Naive B cell (primary cell): Measurements from ENCODE around the gene ZBTB44. TPM values are rescaled to one million over a fixed set of nuclear protein-coding genes. Genes with fewer than 3 reads are reported as not detected.

Source experiments
- ATAC-seq, 2 donors: fragments of 150-1000 bp; cut with Tn5 transposase; 2 replicates each; pipeline ENCODE4 v1.10.0; 2021; ENCODE audit warnings: low read depth in 2 of 2, mild to moderate bottlenecking in 2 of 2, moderate library complexity in 2 of 2
- DNase-seq: peaks from one replicate; pipeline ENCODE4 v3.0.0; 2022
- H3K27ac Mint-ChIP-seq, 6 donors: one replicate each; pipeline ENCODE4 v1.8.0; 2020 to 2022; ENCODE audit warnings: mild to moderate bottlenecking in 6 of 6, mixed read lengths in 6 of 6, moderate library complexity in 5 of 6, inconsistent platforms in 2 of 6
- H3K27me3 Mint-ChIP-seq, 3 donors: one replicate each; pipeline ENCODE4 v1.8.0; 2021 to 2022; ENCODE audit warnings: mixed read lengths in 3 of 3, mild to moderate bottlenecking in 1 of 3
- H3K36me3 Mint-ChIP-seq, 2 donors: one replicate each; pipeline ENCODE4 v1.8.0; 2020 to 2022; ENCODE audit warnings: mixed read lengths in 2 of 2, inconsistent platforms in 1 of 2, mild to moderate bottlenecking in 1 of 2
- H3K4me1 Mint-ChIP-seq, 3 donors: one replicate each; pipeline ENCODE4 v1.8.0; 2020 to 2022; ENCODE audit warnings: mixed read lengths in 3 of 3, inconsistent platforms in 1 of 3, mild to moderate bottlenecking in 1 of 3, moderate library complexity in 1 of 3
- H3K4me3 Mint-ChIP-seq, 8 donors: one replicate each; pipeline ENCODE4 v1.8.0; 2020 to 2022; ENCODE audit warnings: mild to moderate bottlenecking in 8 of 8, mixed read lengths in 8 of 8, moderate library complexity in 8 of 8, inconsistent platforms in 2 of 8
- H3K9me3 Mint-ChIP-seq, 7 donors: one replicate each; pipeline ENCODE4 v1.8.0; 2020 to 2022; ENCODE audit warnings: mixed read lengths in 7 of 7, mild to moderate bottlenecking in 5 of 7, inconsistent platforms in 2 of 7, moderate library complexity in 1 of 7
- polyA plus RNA-seq, 6 donors: library from polyadenylated mRNA; unstranded; fragments of 300-500 nt; fragmentation: Illumina TruSeq; gene quantifications; one replicate each; pipeline ENCODE4 v1.2.3, GENCODE V29; 2021; ENCODE audit warnings: low read depth in 6 of 6

The ZBTB44 gene
- polyA plus RNA-seq, 6 donors from 2014 or later = 4.6 to 9.5 (median 7.5) TPM

- H3K9me3 Mint-ChIP-seq = no peaks in the 10 kb centered on the region
- no peaks in the 10 kb centered on the region for H3K27me3 Mint-ChIP-seq
- no peak for DNase-seq
- no peak for ATAC-seq
- H3K27ac Mint-ChIP-seq = peak overlapping the region in 2 of 6 donors; percentile 32 to 47
- H3K4me3 Mint-ChIP-seq = no peak overlapping the region
- H3K4me1 Mint-ChIP-seq = peaks cover 0 to 6% (median 5%) of the 10 kb centered on the region in 3 donors
- H3K36me3 Mint-ChIP-seq = peaks cover 4 to 10% of the 10 kb centered on the region in 2 donors
These were observed 124.3 kb downstream of the ZBTB44 start for GRCh38 chr11:130190371-130190881.

- ATAC-seq = no peak
- Mint-ChIP-seq H3K27me3 (no peaks in the 10 kb centered on the region), H3K27ac (no peak overlapping the region), H3K4me3 (peak overlapping the region in 1 of 8 donors; percentile 64), H3K4me1 (peaks cover 0 to 6% (median 5%) of the 10 kb centered on the region in 3 donors), H3K9me3 (no peaks in the 10 kb centered on the region), H3K36me3 (peaks cover 2 to 4% of the 10 kb centered on the region in 2 donors)
- DNase-seq = no peak
These were observed 125.1 kb downstream of the ZBTB44 start for GRCh38 chr11:130189492-130190210.

GRCh38 chr11:130188585-130189347 is 126.0 kb downstream of the ZBTB44 start:
- peak overlapping the region in 2 of 8 donors; percentile 54 to 64 for H3K4me3 Mint-ChIP-seq
- H3K36me3 Mint-ChIP-seq = no peaks in the 10 kb centered on the region
- DNase-seq (no peak), ATAC-seq (no peak)
- H3K27me3 Mint-ChIP-seq = no peaks in the 10 kb centered on the region
- H3K27ac Mint-ChIP-seq = peak overlapping the region in 1 of 6 donors; percentile 29
- H3K4me1 Mint-ChIP-seq = peaks cover 4 to 8% (median 7%) of the 10 kb centered on the region in 3 donors
- H3K9me3 Mint-ChIP-seq = no peaks in the 10 kb centered on the region

GRCh38 chr11:130188047-130188446 is 126.7 kb downstream of the ZBTB44 start:
- no peaks in the 10 kb centered on the region for H3K9me3 Mint-ChIP-seq
- H3K27me3 Mint-ChIP-seq = no peaks in the 10 kb centered on the region
- peaks cover 6 to 11% (median 8%) of the 10 kb centered on the region in 3 donors for H3K4me1 Mint-ChIP-seq
- H3K4me3 Mint-ChIP-seq = no peak overlapping the region
- H3K36me3 Mint-ChIP-seq = no peaks in the 10 kb centered on the region
- no peak for ATAC-seq
- no peak overlapping the region for H3K27ac Mint-ChIP-seq
- no peak for DNase-seq

GRCh38 chr11:130187096-130187495 is 127.6 kb downstream of the ZBTB44 start:
- ATAC-seq = no peak
- H3K27ac Mint-ChIP-seq = no peak overlapping the region
- no peak for DNase-seq
- peaks cover 12 to 15% (median 13%) of the 10 kb centered on the region in 3 donors for H3K4me1 Mint-ChIP-seq
- H3K9me3 Mint-ChIP-seq = no peaks in the 10 kb centered on the region
- no peak overlapping the region for H3K4me3 Mint-ChIP-seq
- no peaks in the 10 kb centered on the region for H3K36me3 Mint-ChIP-seq
- H3K27me3 Mint-ChIP-seq = no peaks in the 10 kb centered on the region

GRCh38 chr11:130183878-130184610 is 130.7 kb downstream of the ZBTB44 start:
- ATAC-seq (no peak), DNase-seq (no peak)
- peak overlapping the region in 3 of 6 donors; percentile 47 to 62 (median 53) for H3K27ac Mint-ChIP-seq
- H3K4me1 Mint-ChIP-seq = peaks cover 40 to 44% (median 42%) of the 10 kb centered on the region in 3 donors
- H3K4me3 Mint-ChIP-seq = peak overlapping the region in 1 of 8 donors; percentile 33
- H3K9me3 Mint-ChIP-seq = no peaks in the 10 kb centered on the region
- no peaks in the 10 kb centered on the region for H3K27me3 Mint-ChIP-seq
- H3K36me3 Mint-ChIP-seq = no peaks in the 10 kb centered on the region

GRCh38 chr11:130181295-130182272 is 133.1 kb downstream of the ZBTB44 start:
- no peaks in the 10 kb centered on the region for H3K9me3 Mint-ChIP-seq
- no peaks in the 10 kb centered on the region for H3K36me3 Mint-ChIP-seq
- peak overlapping the region; percentile 49 to 94 (median 92) for H3K27ac Mint-ChIP-seq
- H3K4me3 Mint-ChIP-seq = peak overlapping the region in 7 of 8 donors; percentile 29 to 82 (median 62)
- peak; percentile 53 for DNase-seq
- no peaks in the 10 kb centered on the region for H3K27me3 Mint-ChIP-seq
- peak; percentile 89 to 91 for ATAC-seq
- H3K4me1 Mint-ChIP-seq = peaks cover 41 to 54% (median 45%) of the 10 kb centered on the region in 3 donors

- peak overlapping the region; percentile 44 to 94 (median 92) for H3K27ac Mint-ChIP-seq
- H3K4me1 Mint-ChIP-seq = peaks cover 41 to 54% (median 45%) of the 10 kb centered on the region in 3 donors
- no peaks in the 10 kb centered on the region for H3K27me3 Mint-ChIP-seq
- H3K4me3 Mint-ChIP-seq = peak overlapping the region in 7 of 8 donors; percentile 29 to 82 (median 62)
- H3K36me3 Mint-ChIP-seq = no peaks in the 10 kb centered on the region
- peaks cover 0 to 2% (median 0%) of the 10 kb centered on the region in 7 donors for H3K9me3 Mint-ChIP-seq
- no peak for DNase-seq
- ATAC-seq = peak in 1 of 2 donors; percentile 14
These were observed 133.8 kb downstream of the ZBTB44 start for GRCh38 chr11:130180896-130181294.

GRCh38 chr11:130180491-130180890 is 134.2 kb downstream of the ZBTB44 start:
- ATAC-seq = no peak
- Mint-ChIP-seq H3K27me3 (no peaks in the 10 kb centered on the region), H3K4me1 (peaks cover 41 to 54% (median 45%) of the 10 kb centered on the region in 3 donors)

GRCh38 chr11:130179396-130180306 is 135.1 kb downstream of the ZBTB44 start:
- H3K36me3 Mint-ChIP-seq = peaks cover 0 to 8% of the 10 kb centered on the region in 2 donors
- peaks cover 2 to 9% (median 3%) of the 10 kb centered on the region in 7 donors for H3K9me3 Mint-ChIP-seq
- ATAC-seq = no peak
- H3K27me3 Mint-ChIP-seq = no peaks in the 10 kb centered on the region
- DNase-seq = no peak
- H3K4me3 Mint-ChIP-seq = peak overlapping the region in 2 of 8 donors; percentile 62 to 67
- peaks cover 44 to 54% (median 45%) of the 10 kb centered on the region in 3 donors for H3K4me1 Mint-ChIP-seq
- peak overlapping the region in 4 of 6 donors; percentile 70 to 94 (median 82) for H3K27ac Mint-ChIP-seq

More at GRCh38 chr11:130180491-130180890, 134.2 kb downstream of the ZBTB44 start:
- Mint-ChIP-seq H3K4me3 (peak overlapping the region in 5 of 8 donors; percentile 60 to 82 (median 67)), H3K36me3 (no peaks in the 10 kb centered on the region), H3K9me3 (peaks cover 0 to 5% (median 0%) of the 10 kb centered on the region in 7 donors), H3K27ac (peak overlapping the region; percentile 44 to 94 (median 92))
- no peak for DNase-seq
